ENCODE measurements around the gene SLC30A2.

SLC30A2 gene

GRCh38 chr1:26009796-26010447 is 36.0 kb downstream of the SLC30A2 start:
- Mint-ChIP-seq H3K36me3 (ENCODE audit: insufficient read depth) (no peaks in the 10 kb centered on the region), H3K9me3 (no peaks in the 10 kb centered on the region), H3K4me1 (no peaks in the 10 kb centered on the region), H3K27ac (ENCODE audit: low read depth) (no peak overlapping the region), H3K4me3 (no peak overlapping the region), H3K27me3 (peaks cover 28% of the 10 kb centered on the region)
- ATAC-seq (replicated peaks; ENCODE audit: extremely low read depth, poor library complexity, severe bottlenecking) (no peak), DNase-seq (ENCODE audit: low spot score in 2 of 2) (no peak)

- H3K27ac Mint-ChIP-seq (ENCODE audit: low read depth), result no peak overlapping the region
- ATAC-seq (replicated peaks; ENCODE audit: extremely low read depth, poor library complexity, severe bottlenecking) (no peak), DNase-seq (ENCODE audit: low spot score in 2 of 2) (no peak)
- H3K4me3 Mint-ChIP-seq, result no peak overlapping the region
- H3K36me3 Mint-ChIP-seq (ENCODE audit: insufficient read depth), result no peaks in the 10 kb centered on the region
- no peaks in the 10 kb centered on the region for H3K9me3 Mint-ChIP-seq
- H3K27me3 Mint-ChIP-seq, result peaks cover 43% of the 10 kb centered on the region
- no peaks in the 10 kb centered on the region for H3K4me1 Mint-ChIP-seq
These were observed 39.2 kb downstream of the SLC30A2 start for GRCh38 chr1:26006710-26007109.

- Mint-ChIP-seq H3K27ac (ENCODE audit: low read depth) (no peak overlapping the region), H3K4me1 (no peaks in the 10 kb centered on the region), H3K9me3 (no peaks in the 10 kb centered on the region), H3K4me3 (no peak overlapping the region), H3K27me3 (peaks cover 43% of the 10 kb centered on the region), H3K36me3 (ENCODE audit: insufficient read depth) (no peaks in the 10 kb centered on the region)
- ATAC-seq (replicated peaks; ENCODE audit: extremely low read depth, poor library complexity, severe bottlenecking) (no peak), DNase-seq (ENCODE audit: low spot score in 2 of 2) (no peak)
These were observed 40.3 kb downstream of the SLC30A2 start for GRCh38 chr1:26005434-26006105.

- Mint-ChIP-seq H3K4me3 (no peak overlapping the region), H3K27ac (ENCODE audit: low read depth) (no peak overlapping the region)
- ATAC-seq (replicated peaks; ENCODE audit: extremely low read depth, poor library complexity, severe bottlenecking), result no peak
These were observed 42.2 kb downstream of the SLC30A2 start for GRCh38 chr1:26003756-26004155.

GRCh38 chr1:26003262-26003661 is 42.7 kb downstream of the SLC30A2 start:
- peaks cover 2% of the 10 kb centered on the region for H3K36me3 Mint-ChIP-seq (ENCODE audit: insufficient read depth)
- H3K27me3 Mint-ChIP-seq, result peaks cover 43% of the 10 kb centered on the region
- peaks cover 3% of the 10 kb centered on the region for H3K4me1 Mint-ChIP-seq
- H3K9me3 Mint-ChIP-seq, result no peaks in the 10 kb centered on the region
- DNase-seq (ENCODE audit: low spot score in 2 of 2) (no peak), ATAC-seq (replicated peaks; ENCODE audit: extremely low read depth, poor library complexity, severe bottlenecking) (no peak)
- H3K27ac Mint-ChIP-seq (ENCODE audit: low read depth), result no peak overlapping the region
- no peak overlapping the region for H3K4me3 Mint-ChIP-seq

More at GRCh38 chr1:26003756-26004155, 42.2 kb downstream of the SLC30A2 start:
- Mint-ChIP-seq H3K4me1 (no peaks in the 10 kb centered on the region), H3K36me3 (ENCODE audit: insufficient read depth) (no peaks in the 10 kb centered on the region), H3K27me3 (peaks cover 43% of the 10 kb centered on the region), H3K9me3 (no peaks in the 10 kb centered on the region)
- DNase-seq (ENCODE audit: low spot score in 2 of 2), result no peak

- Mint-ChIP-seq H3K9me3 (no peaks in the 10 kb centered on the region), H3K4me1 (peaks cover 23% of the 10 kb centered on the region), H3K27ac (ENCODE audit: low read depth) (no peak overlapping the region), H3K4me3 (no peak overlapping the region), H3K27me3 (peaks cover 8% of the 10 kb centered on the region), H3K36me3 (ENCODE audit: insufficient read depth) (peaks cover 8% of the 10 kb centered on the region)
- no peak for DNase-seq (ENCODE audit: low spot score in 2 of 2)
- ATAC-seq (replicated peaks; ENCODE audit: extremely low read depth, poor library complexity, severe bottlenecking), result no peak
These were observed 46.7 kb downstream of the SLC30A2 start for GRCh38 chr1:25999041-25999800.

GRCh38 chr1:25997828-25998761 is 47.8 kb downstream of the SLC30A2 start, which contains the start of gene PAFAH2:
TSS of gene PAFAH2 (minus strand) at chr1:25998063. CDS start at chr1:25990816, 7,247 bp downstream.
- DNase-seq (ENCODE audit: low spot score in 2 of 2), result peak; percentile 91 to 97
- peak within 1 kb of the TSS; percentile 100 for H3K27ac Mint-ChIP-seq (ENCODE audit: low read depth)
- H3K36me3 Mint-ChIP-seq (ENCODE audit: insufficient read depth), result peaks cover 9% of the 10 kb centered on the region
- no peaks in the 10 kb centered on the region for H3K9me3 Mint-ChIP-seq
- ATAC-seq (replicated peaks; ENCODE audit: extremely low read depth, poor library complexity, severe bottlenecking), result peak; percentile 99
- H3K4me3 Mint-ChIP-seq, result peak within 1 kb of the TSS; percentile 94
- peaks cover 32% of the 10 kb centered on the region for H3K4me1 Mint-ChIP-seq
- no peaks in the 10 kb centered on the region for H3K27me3 Mint-ChIP-seq

GRCh38 chr1:25996966-25997827 is 48.7 kb downstream of the SLC30A2 start:
- peak overlapping the region; percentile 94 for H3K4me3 Mint-ChIP-seq
- no peaks in the 10 kb centered on the region for H3K9me3 Mint-ChIP-seq
- ATAC-seq (replicated peaks; ENCODE audit: extremely low read depth, poor library complexity, severe bottlenecking), result peak; percentile 4
- DNase-seq (ENCODE audit: low spot score in 2 of 2), result no peak
- peaks cover 9% of the 10 kb centered on the region for H3K36me3 Mint-ChIP-seq (ENCODE audit: insufficient read depth)
- H3K27ac Mint-ChIP-seq (ENCODE audit: low read depth), result peak overlapping the region; percentile 100
- no peaks in the 10 kb centered on the region for H3K27me3 Mint-ChIP-seq
- H3K4me1 Mint-ChIP-seq, result peaks cover 41% of the 10 kb centered on the region

- Mint-ChIP-seq H3K27ac (ENCODE audit: low read depth) (no peak overlapping the region), H3K27me3 (no peaks in the 10 kb centered on the region), H3K4me3 (no peak overlapping the region), H3K36me3 (ENCODE audit: insufficient read depth) (peaks cover 12% of the 10 kb centered on the region), H3K9me3 (no peaks in the 10 kb centered on the region), H3K4me1 (peaks cover 57% of the 10 kb centered on the region)
- ATAC-seq (replicated peaks; ENCODE audit: extremely low read depth, poor library complexity, severe bottlenecking) (no peak), DNase-seq (ENCODE audit: low spot score in 2 of 2) (no peak)
These were observed 51.3 kb downstream of the SLC30A2 start for GRCh38 chr1:25994402-25995150.

- peaks cover 67% of the 10 kb centered on the region for H3K4me1 Mint-ChIP-seq
- peak overlapping the region; percentile 44 for H3K27ac Mint-ChIP-seq (ENCODE audit: low read depth)
- H3K9me3 Mint-ChIP-seq, result no peaks in the 10 kb centered on the region
- DNase-seq (ENCODE audit: low spot score in 2 of 2) (no peak), ATAC-seq (replicated peaks; ENCODE audit: extremely low read depth, poor library complexity, severe bottlenecking) (no peak)
- H3K27me3 Mint-ChIP-seq, result no peaks in the 10 kb centered on the region
- no peak overlapping the region for H3K4me3 Mint-ChIP-seq
- peaks cover 14% of the 10 kb centered on the region for H3K36me3 Mint-ChIP-seq (ENCODE audit: insufficient read depth)
These were observed 52.5 kb downstream of the SLC30A2 start for GRCh38 chr1:25993197-25993951.
